Fibroblast of pulmonary artery (primary cell): ENCODE results near the gene CEND1.

Source experiments
- DNase-seq: peaks from one replicate; pipeline ENCODE4 v3.0.0-alpha.2; 2010; ENCODE audit warnings: low read depth
- H3K4me3 ChIP-seq: replicated peaks from 2 replicates; pipeline ENCODE4 v1.5.1; 2011; ENCODE audit warnings: low read depth, mild to moderate bottlenecking, control low read depth, low read length, moderate library complexity
- TF ChIP-seq, protein P1 (sequence below): IDR thresholded peaks from 2 replicates; pipeline ENCODE4 v1.5.1; 2011; ENCODE audit warnings: mild to moderate bottlenecking, control low read depth, low read length, inconsistent platforms; ENCODE audit errors: missing control alignments

Gene CEND1

DNA sequence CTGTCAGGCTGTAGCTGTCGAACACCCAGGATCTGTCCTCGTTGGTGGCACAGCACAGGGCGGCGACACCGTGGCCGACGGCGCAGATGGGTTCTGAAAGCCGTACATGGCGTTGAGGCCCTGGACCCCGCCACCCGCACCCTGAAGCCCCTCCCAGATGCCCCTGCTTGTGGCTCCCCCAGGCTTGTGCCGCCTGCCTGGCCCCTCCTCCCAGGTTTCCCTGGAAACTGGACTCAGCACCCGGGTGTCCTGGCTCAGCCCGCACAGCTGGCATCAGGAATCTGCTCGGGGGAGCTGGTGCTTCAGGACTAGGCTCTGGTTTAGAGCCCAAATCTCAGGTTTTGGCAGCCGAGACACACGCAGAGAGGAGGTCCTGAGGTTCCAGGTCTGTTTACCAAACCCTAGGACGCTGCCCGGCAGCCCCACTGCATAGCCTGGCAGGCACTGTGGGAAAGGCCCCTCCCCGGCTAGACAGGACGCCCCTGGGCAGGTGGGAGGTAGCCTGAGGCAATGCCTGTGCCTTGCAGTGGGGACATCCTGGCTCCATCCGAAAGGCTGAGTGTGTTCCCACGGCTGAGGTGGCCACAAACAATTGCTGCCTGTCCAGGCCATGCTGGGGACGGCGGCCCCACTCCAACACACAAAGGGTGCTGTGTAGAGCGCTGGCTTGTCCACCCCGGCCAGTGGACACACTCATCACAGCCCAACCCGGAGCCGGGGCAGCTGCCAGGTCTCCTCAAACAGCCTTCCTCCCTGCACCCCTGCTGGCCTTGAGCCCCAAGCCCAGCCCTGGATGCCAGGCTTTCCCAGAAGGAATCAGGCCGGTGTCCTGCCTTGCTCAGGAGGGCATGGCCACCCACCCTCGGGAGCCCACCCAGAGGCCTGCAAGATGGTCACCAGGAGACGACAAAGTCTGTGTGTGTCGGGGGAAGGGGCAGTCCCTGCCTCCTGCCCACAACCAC lies 17.2 kb downstream of the CEND1 start:
- TF ChIP-seq, protein P1, sequence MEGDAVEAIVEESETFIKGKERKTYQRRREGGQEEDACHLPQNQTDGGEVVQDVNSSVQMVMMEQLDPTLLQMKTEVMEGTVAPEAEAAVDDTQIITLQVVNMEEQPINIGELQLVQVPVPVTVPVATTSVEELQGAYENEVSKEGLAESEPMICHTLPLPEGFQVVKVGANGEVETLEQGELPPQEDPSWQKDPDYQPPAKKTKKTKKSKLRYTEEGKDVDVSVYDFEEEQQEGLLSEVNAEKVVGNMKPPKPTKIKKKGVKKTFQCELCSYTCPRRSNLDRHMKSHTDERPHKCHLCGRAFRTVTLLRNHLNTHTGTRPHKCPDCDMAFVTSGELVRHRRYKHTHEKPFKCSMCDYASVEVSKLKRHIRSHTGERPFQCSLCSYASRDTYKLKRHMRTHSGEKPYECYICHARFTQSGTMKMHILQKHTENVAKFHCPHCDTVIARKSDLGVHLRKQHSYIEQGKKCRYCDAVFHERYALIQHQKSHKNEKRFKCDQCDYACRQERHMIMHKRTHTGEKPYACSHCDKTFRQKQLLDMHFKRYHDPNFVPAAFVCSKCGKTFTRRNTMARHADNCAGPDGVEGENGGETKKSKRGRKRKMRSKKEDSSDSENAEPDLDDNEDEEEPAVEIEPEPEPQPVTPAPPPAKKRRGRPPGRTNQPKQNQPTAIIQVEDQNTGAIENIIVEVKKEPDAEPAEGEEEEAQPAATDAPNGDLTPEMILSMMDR: no peak
- no peak overlapping the region for H3K4me3 ChIP-seq
- no peak for DNase-seq

DNA sequence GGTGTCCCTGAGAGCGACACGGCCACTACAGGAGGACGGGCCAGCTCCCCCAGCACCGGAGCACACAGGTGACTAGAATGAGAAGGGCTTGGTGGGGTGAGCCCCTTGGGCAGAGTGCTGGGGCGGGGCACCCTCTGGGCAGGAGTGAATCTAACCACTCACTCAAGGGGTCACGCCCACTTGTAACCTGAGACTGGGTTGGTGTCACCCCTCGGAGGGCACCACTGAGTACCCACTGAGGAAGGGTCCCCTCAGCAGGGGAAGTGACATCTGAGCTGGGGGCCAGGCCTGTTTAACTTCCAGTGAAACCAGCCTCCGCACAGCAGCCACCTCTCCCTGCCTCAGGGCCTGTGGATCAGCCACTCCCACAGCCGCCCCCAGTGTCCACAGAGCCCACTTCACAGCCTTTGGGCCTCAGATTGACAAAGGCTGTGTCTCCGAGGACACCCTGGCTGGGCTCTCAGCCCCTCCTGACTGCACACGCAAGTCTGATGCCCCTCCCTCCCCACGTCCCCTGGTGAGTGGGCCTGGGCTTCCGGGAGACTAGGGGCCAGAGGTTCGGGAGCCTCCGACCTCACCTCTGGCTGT lies 18.2 kb downstream of the CEND1 start:
- no peak for DNase-seq
- TF ChIP-seq, protein P1: no peak
- H3K4me3 ChIP-seq: no peak overlapping the region

DNA sequence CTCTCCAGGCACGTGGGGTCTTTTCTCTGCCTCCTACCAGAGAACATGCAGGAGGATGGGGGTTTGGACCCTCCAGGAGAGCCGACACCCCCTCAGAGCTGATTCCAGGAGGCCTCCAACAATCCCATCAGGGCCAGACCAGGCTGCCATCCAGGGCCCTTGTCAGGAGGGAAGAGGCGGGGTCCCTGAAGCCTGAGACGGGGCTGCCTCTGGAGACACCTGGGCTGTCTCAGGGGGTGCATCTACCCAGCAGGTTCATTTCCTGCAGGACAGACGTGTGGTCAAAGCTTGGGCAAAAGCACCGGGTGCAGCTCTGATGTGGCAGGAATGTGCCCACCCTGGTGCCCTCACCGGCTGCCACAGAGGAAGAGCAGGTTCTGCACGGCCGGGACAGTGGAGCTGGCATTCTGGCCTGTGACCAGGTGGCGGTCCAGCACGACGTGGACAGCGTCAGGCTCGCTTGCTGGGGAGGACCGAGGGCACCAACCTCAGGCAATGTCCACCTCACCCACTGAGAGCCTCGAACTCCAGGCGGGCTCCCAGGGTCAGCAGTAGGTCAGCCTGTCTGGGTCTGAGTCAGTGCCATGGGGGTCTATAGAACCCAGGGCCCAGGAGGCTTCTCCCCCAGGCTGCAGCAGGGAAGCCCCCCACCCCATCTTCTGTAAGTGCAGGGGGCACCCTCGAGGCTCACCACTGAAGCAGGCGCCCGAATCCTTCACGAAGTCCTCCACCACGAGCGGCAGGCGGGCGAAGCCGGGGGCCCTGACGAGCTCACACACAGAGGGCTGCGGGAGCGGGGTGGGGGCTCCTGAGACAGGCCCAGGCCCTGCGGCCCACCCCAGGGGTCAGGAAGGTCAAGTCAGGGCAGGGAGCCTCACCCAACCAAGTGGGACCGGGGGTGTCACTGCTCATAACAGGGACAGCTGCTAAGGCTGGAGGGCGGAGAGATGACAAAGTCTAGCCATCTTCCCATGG lies 19.0 kb downstream of the CEND1 start:
- no peak for DNase-seq
- TF ChIP-seq, protein P1: no peak
- no peak overlapping the region for H3K4me3 ChIP-seq

DNA sequence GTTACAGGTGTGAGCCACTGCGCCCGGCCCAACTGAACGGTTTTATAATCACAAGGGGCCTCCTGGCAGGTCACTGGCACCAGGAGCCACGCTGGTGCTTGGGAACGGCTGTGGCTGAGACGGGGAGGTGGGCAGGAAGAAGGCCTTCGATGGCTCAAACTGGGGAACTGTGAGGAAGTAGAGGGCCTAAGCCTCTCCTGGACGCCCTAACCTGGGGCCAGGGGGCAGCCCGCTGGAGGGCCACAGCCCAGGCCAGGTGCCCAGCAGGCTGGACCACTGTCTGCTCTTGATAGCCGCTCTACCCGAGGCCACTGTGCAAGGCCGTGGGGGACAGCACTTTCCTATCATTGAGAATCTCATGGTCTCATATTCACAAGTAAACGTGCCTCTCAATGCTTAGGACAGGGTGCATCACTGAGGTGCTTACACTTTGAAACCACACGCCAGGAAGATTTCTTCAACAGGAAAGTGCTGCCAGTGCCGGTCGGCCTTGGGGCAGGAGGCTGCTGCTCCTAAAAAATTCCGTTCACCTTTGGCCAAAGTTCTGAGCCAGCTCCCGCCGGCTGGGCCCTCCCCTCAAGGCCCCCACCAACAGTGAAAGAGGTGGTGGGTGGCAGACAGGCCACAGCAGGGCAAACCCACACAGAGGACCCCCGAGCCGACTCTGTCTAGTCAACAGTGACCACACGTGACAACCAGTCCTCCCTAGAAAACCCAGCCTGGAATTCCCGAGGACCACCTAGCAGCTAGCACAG lies 19.8 kb downstream of the CEND1 start:
- TF ChIP-seq, protein P1: no peak
- no peak for DNase-seq
- no peak overlapping the region for H3K4me3 ChIP-seq

DNA sequence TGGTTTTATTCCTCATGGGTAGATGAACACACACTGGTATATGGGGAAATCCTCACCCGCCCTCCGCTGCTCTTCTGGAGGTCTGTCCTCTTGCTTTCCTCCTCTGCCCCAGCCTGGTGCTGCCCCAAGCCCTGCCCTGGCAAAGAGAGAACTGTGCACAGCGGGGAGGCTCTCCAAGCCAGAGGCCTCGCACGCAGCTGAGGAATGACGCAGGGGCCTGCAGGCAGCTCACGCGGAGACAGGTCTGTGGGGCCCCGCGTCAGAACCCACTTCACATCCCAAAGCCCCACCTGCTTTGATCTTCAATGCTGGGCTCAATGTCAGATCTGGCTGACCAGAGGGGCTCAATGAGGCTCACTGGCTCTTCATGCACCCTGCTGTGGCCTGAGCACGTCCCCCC lies 22.7 kb downstream of the CEND1 start:
- TF ChIP-seq, protein P1: no peak
- H3K4me3 ChIP-seq: no peak overlapping the region
- no peak for DNase-seq

DNA sequence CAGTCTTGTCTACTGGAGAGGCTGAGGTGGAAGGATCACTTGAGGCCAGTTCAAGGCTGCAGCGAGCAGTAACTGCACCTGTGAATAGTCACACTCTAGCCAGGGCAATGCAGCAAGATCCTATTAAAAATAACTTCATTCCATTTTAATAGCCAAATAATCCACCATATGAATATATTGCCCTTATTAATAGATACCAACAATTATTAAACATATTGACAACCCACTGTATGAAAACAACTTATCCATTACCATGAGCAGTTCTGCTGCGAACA lies 23.0 kb downstream of the CEND1 start:
- TF ChIP-seq, protein P1: no peak
- no peak overlapping the region for H3K4me3 ChIP-seq
- no peak for DNase-seq
